Measurements from ENCODE around the gene TSKU.

TSKU gene

DNA sequence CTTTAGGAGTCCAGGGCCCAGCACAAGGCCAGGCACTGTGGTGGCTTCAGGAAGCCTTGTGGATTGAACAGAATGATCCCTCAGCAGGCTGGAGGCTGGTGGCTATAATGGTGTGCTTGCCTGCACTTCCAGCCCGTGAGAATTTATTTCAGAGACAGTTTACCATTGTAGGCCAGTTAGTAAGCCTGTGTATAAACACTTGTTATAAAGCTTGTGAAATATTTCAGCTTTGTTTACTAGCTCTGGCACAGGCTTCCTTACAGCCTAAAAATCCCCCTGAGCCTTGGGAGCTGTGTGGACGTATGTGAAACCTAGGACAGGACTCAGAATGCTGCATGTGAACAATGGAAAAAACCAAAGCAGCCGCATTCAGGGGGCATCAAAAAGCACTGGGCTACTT is 51.0 kb downstream of the TSKU start:
- peaks cover 18 to 21% of the 10 kb centered on the region in 2 donors for H3K27me3 Mint-ChIP-seq
- H3K36me3 Mint-ChIP-seq = no peaks in the 10 kb centered on the region
- DNase-seq (no peak), ATAC-seq (replicated peaks) (no peak)
- no peak overlapping the region for H3K4me3 Mint-ChIP-seq
- H3K9me3 Mint-ChIP-seq = no peaks in the 10 kb centered on the region
- no peak overlapping the region for H3K27ac Mint-ChIP-seq
- H3K4me1 Mint-ChIP-seq = no peaks in the 10 kb centered on the region

DNA sequence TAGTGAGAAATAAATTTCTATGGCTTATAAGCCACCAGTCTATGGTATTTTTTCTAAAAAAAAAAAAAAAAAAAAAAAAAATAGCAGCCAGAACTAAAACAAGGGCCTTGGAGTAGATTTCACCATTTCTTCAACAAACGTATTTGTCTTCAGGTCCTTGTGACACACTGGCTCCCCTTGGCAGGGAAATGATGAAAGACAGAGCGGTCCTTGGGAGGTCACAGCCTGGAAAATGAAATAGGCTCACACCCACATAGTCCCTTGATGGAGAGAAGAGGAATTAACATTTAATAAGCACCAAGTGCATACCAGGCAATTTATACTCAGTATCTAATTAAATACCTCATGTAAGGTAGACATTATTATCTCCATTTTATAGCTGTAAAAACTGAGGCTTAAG is 51.9 kb downstream of the TSKU start:
- no peak for DNase-seq
- no peaks in the 10 kb centered on the region for H3K36me3 Mint-ChIP-seq
- H3K4me1 Mint-ChIP-seq = no peaks in the 10 kb centered on the region
- H3K27ac Mint-ChIP-seq = no peak overlapping the region
- no peaks in the 10 kb centered on the region for H3K9me3 Mint-ChIP-seq
- peaks cover 18 to 19% of the 10 kb centered on the region in 2 donors for H3K27me3 Mint-ChIP-seq
- no peak for ATAC-seq (replicated peaks)
- H3K4me3 Mint-ChIP-seq = no peak overlapping the region

DNA sequence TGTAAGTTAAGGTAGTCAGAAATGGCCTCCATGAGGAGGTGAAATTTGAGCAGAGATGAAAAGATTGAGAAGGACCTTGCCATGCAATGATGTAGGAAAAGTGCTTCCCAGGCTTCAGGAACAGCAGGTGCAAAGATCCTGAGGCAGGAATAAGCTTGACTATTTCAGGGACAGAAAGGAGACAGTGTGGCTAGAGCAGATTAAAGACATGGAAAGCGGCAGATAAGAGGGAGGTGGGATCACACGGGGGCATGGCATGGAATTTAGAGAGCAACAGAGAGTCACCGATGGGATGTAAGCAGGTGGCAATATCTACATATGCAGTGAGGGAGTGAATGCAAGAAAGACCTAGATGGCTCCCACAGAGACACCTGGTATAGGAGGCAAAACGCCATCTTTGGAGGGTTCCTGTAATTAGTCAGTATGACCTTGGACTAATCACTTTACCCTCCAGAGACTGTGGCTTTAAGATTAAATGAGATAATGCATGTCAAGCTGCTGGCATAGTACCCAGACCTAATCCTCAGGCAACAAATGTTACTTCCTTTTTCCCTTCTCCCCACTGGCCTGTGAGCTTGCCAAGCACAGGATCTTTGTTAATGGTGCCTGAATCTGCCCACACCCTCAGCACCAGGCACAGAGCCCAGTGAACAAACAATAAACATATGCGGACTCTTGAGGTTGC is 52.9 kb downstream of the TSKU start:
- no peak for DNase-seq

DNA sequence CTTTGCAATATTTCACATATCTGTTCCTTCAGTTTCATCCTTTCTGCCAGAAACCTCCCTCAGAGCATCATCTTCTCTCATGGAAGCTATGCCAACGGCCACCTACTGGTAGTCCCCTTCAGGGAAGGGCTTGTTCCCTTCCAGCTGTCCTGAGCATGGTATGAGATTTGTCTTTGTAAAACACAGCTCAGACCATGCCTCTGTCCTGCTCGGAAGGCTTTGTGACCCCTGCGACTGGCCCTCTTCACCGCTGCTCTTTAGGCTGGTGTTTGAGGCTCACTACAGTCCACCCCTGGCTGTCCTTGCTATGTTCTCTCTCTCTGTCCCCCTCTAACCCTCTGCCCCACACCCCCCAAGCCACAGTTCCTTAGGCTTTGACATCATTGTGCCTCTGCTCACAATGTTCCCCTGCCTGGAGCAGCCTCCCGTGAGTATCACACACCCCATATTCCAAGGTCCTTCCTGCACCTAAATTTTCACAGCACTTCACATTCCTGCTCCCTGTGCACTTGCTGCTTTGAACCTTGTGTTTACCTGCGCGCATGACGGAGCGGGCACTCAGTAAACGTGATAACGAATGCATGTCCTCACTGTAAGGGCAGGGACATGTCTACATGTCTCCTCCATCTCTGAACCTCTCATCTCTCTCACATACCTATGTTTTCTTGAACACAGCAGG is 53.6 kb downstream of the TSKU start:
- DNase-seq (no peak), ATAC-seq (replicated peaks) (no peak)
- H3K27me3 Mint-ChIP-seq = peaks cover 14 to 20% of the 10 kb centered on the region in 2 donors
- no peak overlapping the region for H3K27ac Mint-ChIP-seq
- H3K36me3 Mint-ChIP-seq = no peaks in the 10 kb centered on the region
- H3K4me1 Mint-ChIP-seq = no peaks in the 10 kb centered on the region
- H3K9me3 Mint-ChIP-seq = no peaks in the 10 kb centered on the region
- no peak overlapping the region for H3K4me3 Mint-ChIP-seq

More for the DNA sequence above, 52.9 kb downstream of the TSKU start:
- no peaks in the 10 kb centered on the region for H3K9me3 Mint-ChIP-seq
- peaks cover 11 to 18% of the 10 kb centered on the region in 2 donors for H3K27me3 Mint-ChIP-seq
- H3K27ac Mint-ChIP-seq = no peak overlapping the region
- no peak for ATAC-seq (replicated peaks)
- H3K4me3 Mint-ChIP-seq = no peak overlapping the region
- no peaks in the 10 kb centered on the region for H3K4me1 Mint-ChIP-seq
- H3K36me3 Mint-ChIP-seq = no peaks in the 10 kb centered on the region

DNA sequence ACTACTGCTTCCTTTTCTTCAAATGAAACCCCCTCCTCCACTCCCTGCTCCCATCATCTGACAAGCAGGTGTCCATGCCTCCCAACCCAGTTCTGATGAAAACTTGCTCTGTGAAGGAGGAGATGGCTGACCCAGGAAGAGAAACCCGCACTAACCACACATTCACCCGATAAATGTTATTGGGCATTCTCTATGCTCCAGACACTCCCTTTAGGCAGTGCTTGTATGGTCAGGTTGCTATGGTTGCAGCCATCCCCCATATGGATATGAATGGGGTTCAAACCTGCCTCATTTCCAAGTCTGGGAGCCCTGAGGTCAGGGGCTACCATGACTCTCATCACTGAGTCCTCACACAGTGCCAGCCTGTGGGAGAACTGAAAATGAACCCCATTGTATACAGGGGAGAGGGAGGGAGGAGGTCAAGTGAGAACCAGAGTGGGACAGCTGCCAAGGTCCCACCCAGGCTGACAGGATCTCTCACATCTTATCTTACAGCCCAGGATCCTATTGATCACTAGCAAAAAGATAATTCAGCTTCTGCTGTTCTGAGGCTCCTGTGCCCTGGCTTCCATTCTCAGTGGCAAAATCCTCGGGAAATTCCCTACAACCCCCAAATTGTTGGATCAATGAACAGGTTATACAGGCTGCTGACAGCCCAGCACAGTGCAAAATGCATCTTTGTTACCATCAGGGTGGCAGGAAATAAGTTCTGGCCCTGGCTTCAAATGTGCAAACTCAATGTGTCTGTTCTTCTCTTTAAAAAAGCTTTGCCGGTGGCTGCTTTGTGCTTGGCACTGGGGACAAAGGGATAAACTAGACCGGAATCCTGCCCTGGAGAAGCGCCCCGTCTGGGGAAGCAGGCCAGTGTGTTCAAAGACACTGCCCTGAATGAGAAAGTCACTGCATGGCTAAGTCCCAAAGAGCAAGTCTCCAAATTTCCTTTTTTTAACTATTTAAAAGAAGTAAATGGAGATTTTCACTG is 54.8 kb downstream of the TSKU start:
- Mint-ChIP-seq H3K27me3 (peaks cover 24% of the 10 kb centered on the region in 2 donors), H3K9me3 (no peaks in the 10 kb centered on the region), H3K27ac (no peak overlapping the region), H3K36me3 (no peaks in the 10 kb centered on the region), H3K4me3 (no peak overlapping the region), H3K4me1 (no peaks in the 10 kb centered on the region)
- ATAC-seq (replicated peaks) = no peak
- no peak for DNase-seq

DNA sequence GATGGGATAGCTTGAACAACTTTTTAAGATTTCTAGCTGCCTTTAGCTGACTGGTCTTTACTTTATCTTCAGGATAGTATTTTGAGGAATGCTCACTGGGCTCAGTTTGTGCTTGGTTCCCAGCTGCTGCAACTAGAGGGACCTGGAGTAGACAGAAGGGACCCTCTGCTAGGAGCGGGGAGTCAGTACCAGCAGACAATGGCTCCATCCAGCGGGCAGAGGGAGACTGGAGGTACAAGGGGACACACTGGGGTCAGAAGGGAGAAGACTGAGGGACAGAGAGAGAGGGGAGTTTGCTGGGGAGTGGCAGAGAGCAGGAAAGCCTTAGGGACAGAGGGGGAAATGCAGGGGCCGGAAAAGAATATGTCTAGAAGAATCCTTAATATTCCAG is 55.5 kb downstream of the TSKU start:
- Mint-ChIP-seq H3K4me1 (no peaks in the 10 kb centered on the region), H3K4me3 (no peak overlapping the region), H3K27ac (no peak overlapping the region), H3K27me3 (peaks cover 22 to 24% of the 10 kb centered on the region in 2 donors), H3K36me3 (no peaks in the 10 kb centered on the region), H3K9me3 (no peaks in the 10 kb centered on the region)
- no peak for DNase-seq
- no peak for ATAC-seq (replicated peaks)

DNA sequence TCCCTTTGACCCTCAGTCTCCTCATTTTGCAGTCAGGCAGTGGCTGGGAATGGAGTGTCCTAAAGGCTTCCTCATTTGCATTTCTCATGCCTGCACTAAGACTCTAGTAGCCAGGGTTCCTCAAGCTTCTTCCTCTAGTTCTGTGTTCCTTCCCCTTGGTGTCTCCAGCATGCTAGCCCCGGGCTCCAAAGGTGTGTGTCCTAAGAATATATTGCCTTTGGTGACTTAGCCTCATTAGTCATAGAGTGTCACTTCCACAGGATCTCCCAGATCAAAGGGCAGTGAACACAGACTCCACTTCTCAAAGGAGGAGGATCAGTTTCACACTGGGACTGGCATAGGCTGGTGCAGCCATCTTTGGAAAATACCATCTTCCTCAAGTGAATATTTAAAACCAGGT is 56.2 kb downstream of the TSKU start:
- Mint-ChIP-seq H3K4me1 (no peaks in the 10 kb centered on the region), H3K36me3 (no peaks in the 10 kb centered on the region), H3K27ac (no peak overlapping the region), H3K4me3 (no peak overlapping the region), H3K27me3 (peaks cover 22 to 24% of the 10 kb centered on the region in 2 donors), H3K9me3 (no peaks in the 10 kb centered on the region)
- DNase-seq = no peak
- ATAC-seq (replicated peaks) = no peak

DNA sequence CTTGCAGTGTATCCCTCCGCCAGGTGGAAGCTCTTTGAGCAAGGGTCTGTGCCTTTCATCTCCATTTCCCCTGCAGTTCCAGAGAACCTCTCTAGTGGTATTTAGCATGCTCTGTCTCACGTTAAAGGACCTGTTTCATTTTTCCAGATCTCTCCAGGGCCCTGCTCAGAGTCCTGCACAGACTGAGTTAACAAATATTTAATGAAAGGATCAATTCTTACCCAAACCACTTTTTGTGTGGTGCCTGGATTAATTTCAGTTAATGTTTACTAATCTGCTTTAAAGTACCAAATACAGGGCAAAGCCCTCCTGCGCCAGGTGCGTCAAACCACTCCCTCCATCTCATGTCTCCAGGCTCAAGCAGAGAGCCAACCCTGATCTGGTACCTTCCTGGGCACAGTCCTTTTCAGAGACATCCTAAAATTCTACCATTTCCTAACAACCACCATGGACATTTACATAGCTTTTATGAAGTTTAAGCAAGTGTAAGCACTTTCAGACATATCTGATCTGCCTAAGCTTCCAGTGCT is 58.8 kb downstream of the TSKU start:
- Mint-ChIP-seq H3K4me1 (no peaks in the 10 kb centered on the region), H3K4me3 (no peak overlapping the region), H3K9me3 (no peaks in the 10 kb centered on the region), H3K27me3 (peaks cover 23 to 25% of the 10 kb centered on the region in 2 donors), H3K27ac (no peak overlapping the region), H3K36me3 (no peaks in the 10 kb centered on the region)
- ATAC-seq (replicated peaks) (no peak), DNase-seq (no peak)

DNA sequence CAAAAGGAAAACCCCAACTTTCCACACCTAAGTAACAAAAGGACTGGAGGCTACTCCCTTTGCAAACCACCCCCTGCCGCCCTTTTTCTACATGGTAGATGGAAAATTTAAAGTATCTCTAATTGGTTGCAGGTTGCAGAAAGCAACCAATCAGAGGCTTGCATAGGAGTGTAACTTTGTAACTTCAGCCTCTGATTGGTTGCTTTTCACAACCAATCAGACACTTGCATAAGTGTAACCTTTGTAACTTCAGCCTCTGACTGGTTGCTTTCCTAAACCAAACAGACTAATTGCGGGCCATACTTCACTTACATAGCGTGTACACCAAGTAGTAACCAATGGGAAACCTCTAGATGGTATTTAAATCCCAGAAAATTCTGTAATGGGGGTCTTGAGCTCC is 60.8 kb downstream of the TSKU start:
- Mint-ChIP-seq H3K4me1 (no peaks in the 10 kb centered on the region), H3K9me3 (no peaks in the 10 kb centered on the region), H3K4me3 (no peak overlapping the region), H3K27me3 (peaks cover 30 to 35% of the 10 kb centered on the region in 2 donors), H3K36me3 (no peaks in the 10 kb centered on the region), H3K27ac (no peak overlapping the region)
- no peak for ATAC-seq (replicated peaks)
- DNase-seq = no peak

DNA sequence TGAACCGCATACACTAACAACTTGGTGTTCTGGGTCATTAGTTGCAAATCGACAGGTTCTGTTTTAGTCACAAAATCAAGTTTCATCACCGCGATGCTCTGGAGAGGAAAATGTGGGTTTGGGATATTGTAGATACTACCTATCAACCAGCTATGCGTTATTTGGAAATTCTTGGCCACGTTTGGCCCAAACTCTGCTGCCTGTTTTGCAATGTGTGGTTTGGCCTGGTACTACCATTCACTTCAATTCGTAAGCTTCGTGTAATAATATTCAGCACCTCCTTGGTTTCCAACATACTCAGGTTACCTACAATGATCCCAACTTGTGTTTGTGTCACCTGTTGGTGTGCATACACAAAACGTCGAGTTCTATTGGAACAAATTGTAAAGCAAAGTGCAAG is 61.4 kb downstream of the TSKU start:
- no peak overlapping the region for H3K4me3 Mint-ChIP-seq
- H3K36me3 Mint-ChIP-seq = no peaks in the 10 kb centered on the region
- no peaks in the 10 kb centered on the region for H3K4me1 Mint-ChIP-seq
- peaks cover 32 to 35% of the 10 kb centered on the region in 2 donors for H3K27me3 Mint-ChIP-seq
- no peak for ATAC-seq (replicated peaks)
- H3K9me3 Mint-ChIP-seq = no peaks in the 10 kb centered on the region
- H3K27ac Mint-ChIP-seq = no peak overlapping the region
- no peak for DNase-seq

DNA sequence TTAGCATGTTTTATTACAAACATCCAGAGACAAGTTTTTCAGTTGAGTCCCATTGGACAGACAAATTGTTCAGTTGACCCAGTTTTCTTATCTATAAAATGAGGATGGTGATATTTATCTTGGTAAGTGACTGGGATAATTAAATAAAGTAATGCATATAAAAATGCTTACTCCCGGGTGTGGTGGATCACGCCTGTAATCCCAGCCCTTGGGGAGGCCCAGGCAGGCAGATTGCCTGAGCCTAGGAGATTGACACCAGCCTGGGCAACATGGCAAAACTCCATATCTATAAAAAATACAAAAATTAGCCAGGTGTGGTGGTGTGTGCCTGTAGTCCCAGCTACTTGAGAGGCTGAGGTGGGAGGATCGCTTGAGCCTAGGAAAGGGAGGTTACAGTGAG is 61.9 kb downstream of the TSKU start:
- Mint-ChIP-seq H3K4me3 (no peak overlapping the region), H3K9me3 (no peaks in the 10 kb centered on the region), H3K27me3 (peaks cover 33 to 36% of the 10 kb centered on the region in 2 donors), H3K27ac (no peak overlapping the region), H3K36me3 (no peaks in the 10 kb centered on the region), H3K4me1 (no peaks in the 10 kb centered on the region)
- ATAC-seq (replicated peaks) = no peak
- DNase-seq = no peak

DNA sequence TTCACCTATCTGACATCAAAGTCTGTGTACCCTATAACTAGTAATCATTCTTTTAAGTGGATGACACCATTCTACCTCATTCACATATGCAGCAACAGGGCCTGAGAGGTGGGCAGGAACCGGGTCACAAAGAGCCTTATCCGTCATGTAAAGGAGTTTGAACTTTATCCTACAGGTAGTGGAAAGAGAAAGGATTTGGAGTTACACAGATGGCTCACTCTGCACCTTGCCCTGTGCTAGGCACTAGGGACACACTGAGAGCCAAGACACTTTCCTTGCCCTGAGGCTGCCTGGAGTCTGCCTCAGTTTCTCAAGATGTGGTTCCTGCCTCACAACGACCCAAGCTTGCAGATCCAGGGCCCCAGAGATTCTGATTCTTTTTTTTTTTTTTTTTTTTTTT is 63.3 kb downstream of the TSKU start:
- Mint-ChIP-seq H3K4me1 (no peaks in the 10 kb centered on the region), H3K27ac (no peak overlapping the region), H3K9me3 (no peaks in the 10 kb centered on the region), H3K4me3 (no peak overlapping the region), H3K27me3 (peaks cover 32% of the 10 kb centered on the region in 2 donors), H3K36me3 (no peaks in the 10 kb centered on the region)
- no peak for ATAC-seq (replicated peaks)
- no peak for DNase-seq

Data from stimulated activated naive B cell treated with anti-CD40 and anti-IgM and Interleukin-4, amounts not matched to agents 10 μg/mL and 1 μg/mL and 100 μg/mL, for 72 hours (primary cell).